GM10248 (cell line): ENCODE data around the gene SEC24D.
A peak's percentile ranks its signal among the peaks of the same experiment; 100 is the strongest.

Experiments used
- CTCF ChIA-PET: fragments of 300-600 bp; sonication (Branson Sonifier 250); formaldehyde crosslinking; extraction: SDS; loops from one replicate; lab custom pipeline; 2021; ENCODE audit warnings: antibody characterized with exemption; lab: Yijun Ruan, JAX
- POLR2A ChIA-PET: fragments of 350-650 bp; sonication (Branson Sonifier 250); formaldehyde crosslinking; extraction: SDS; loops from one replicate; lab custom pipeline; 2020; ENCODE audit warnings: antibody characterized with exemption; lab: Yijun Ruan, JAX
- DNase-seq: peaks from one replicate; pipeline ENCODE4 v3.0.0; 2012; ENCODE audit errors: extremely low spot score
- CTCF ChIP-seq: IDR thresholded peaks from 2 replicates; pipeline ENCODE4 v1.5.1; 2012; ENCODE audit warnings: mild to moderate bottlenecking, low read depth; ENCODE audit errors: extremely low read depth, missing control alignments, control extremely low read depth

SEC24D gene

GRCh38 chr4:118836301-118837120, 585 bp upstream of the SEC24D start:
- DNase-seq, result peak; percentile 50
- ChIA-PET POLR2A (interaction anchor here (0.6 to 1.9 kb wide), 3 partner anchors 10 to 1865 kb away, joined by 3 to 13 read pairs (median 3); no protein-coding TSS in a partner anchor), CTCF (interaction anchor here (0.8 to 2.8 kb wide), 6 partner anchors 10 to 109 kb away, joined by 3 to 7 read pairs (median 3); no protein-coding TSS in a partner anchor)
- TF ChIP-seq CTCF, result no peak

GRCh38 chr4:118834960-118835569, 861 bp downstream of the SEC24D start:
- no peak for TF ChIP-seq CTCF
- peak; percentile 56 for DNase-seq
- CTCF ChIA-PET, result interaction anchor here (0.8 to 2.8 kb wide), 3 partner anchors 9 to 13 kb away, joined by 3 to 7 read pairs (median 3); no protein-coding TSS in a partner anchor
- POLR2A ChIA-PET, result interaction anchor here (0.7 to 1.9 kb wide), 3 partner anchors 10 to 244 kb away, joined by 3 to 13 read pairs (median 9); partner anchors contain the start of gene METTL14

- ChIA-PET POLR2A (no interaction called here), CTCF (interaction anchor here (1.0 to 2.8 kb wide), 2 partner anchors 8 to 10 kb away, joined by 3 to 7 read pairs; no protein-coding TSS in a partner anchor)
Measured at GRCh38 chr4:118834070-118834469, 1.9 kb downstream of the SEC24D start.

GRCh38 chr4:118833192-118833820, 2.6 kb downstream of the SEC24D start:
- TF ChIP-seq CTCF, result no peak
- POLR2A ChIA-PET, result no interaction called here
- DNase-seq, result no peak
- CTCF ChIA-PET, result interaction anchor here (1.5 kb wide), 1 partner anchor 11 kb away, joined by 4 read pairs; no protein-coding TSS in a partner anchor

More at GRCh38 chr4:118834070-118834469, 1.9 kb downstream of the SEC24D start:
- no peak for TF ChIP-seq CTCF
- no peak for DNase-seq

- no peak for DNase-seq
- no peak for TF ChIP-seq CTCF
- POLR2A ChIA-PET, result no interaction called here
- CTCF ChIA-PET, result interaction anchor here (0.9 to 1.3 kb wide), 3 partner anchors 12 to 24 kb away, joined by 3 to 5 read pairs (median 4); no protein-coding TSS in a partner anchor
Measured at GRCh38 chr4:118829107-118829506, 6.8 kb downstream of the SEC24D start.
